Activated CD8-positive, alpha-beta memory T cell treated with anti-CD3 and anti-CD28 coated beads, Interleukin-2, amount 10 ng/mL, durations not matched to agents 7 days and 5 days (primary cell): ENCODE results near the gene FAM20C. TPM values are rescaled to one million over a fixed set of nuclear protein-coding genes. Genes with fewer than 3 reads are reported as not detected.

Experiments used
- ATAC-seq: fragments of 150-1000 bp; cut with Tn5 transposase; one replicate; pipeline ENCODE4 v1.10.0; 2021; ENCODE audit warnings: moderate library complexity
- CTCF ChIA-PET: fragments of 350-600 bp; sonication (Branson Sonifier 250); formaldehyde crosslinking; loops from one replicate; lab custom pipeline; 2021; ENCODE audit warnings: antibody characterized with exemption; lab: Charles Lee
- DNase-seq: peaks from one replicate; pipeline ENCODE4 v3.0.0-alpha.2; 2020
- H3K27ac Mint-ChIP-seq: one replicate; pipeline ENCODE4 v1.8.0; 2021; ENCODE audit warnings: mild to moderate bottlenecking, mixed read lengths
- H3K27me3 Mint-ChIP-seq: one replicate; pipeline ENCODE4 v1.8.0; 2021; ENCODE audit warnings: mixed read lengths
- H3K36me3 Mint-ChIP-seq: one replicate; pipeline ENCODE4 v1.8.0; 2021; ENCODE audit warnings: mild to moderate bottlenecking, mixed read lengths
- H3K4me1 Mint-ChIP-seq: one replicate; pipeline ENCODE4 v1.8.0; 2021; ENCODE audit warnings: mixed read lengths
- H3K4me3 Mint-ChIP-seq: one replicate; pipeline ENCODE4 v1.8.0; 2021; ENCODE audit warnings: mild to moderate bottlenecking, moderate library complexity, mixed read lengths
- H3K9me3 Mint-ChIP-seq: one replicate; pipeline ENCODE4 v1.8.0; 2022; ENCODE audit warnings: low read depth, mixed read lengths
- total RNA-seq, 2 experiments: library from RNA; stranded (reverse); gene quantifications; one replicate each; pipeline ENCODE4 v1.2.3, GENCODE V29; 2021

The FAM20C gene
- total RNA-seq, 2 experiments from 2014 or later: 0.45 to 0.73 TPM

GRCh38 chr7:302054-302992 lies 110.0 kb downstream of the FAM20C start:
- Mint-ChIP-seq H3K9me3 (peaks cover 8% of the 10 kb centered on the region), H3K27me3 (no peaks in the 10 kb centered on the region), H3K4me1 (no peaks in the 10 kb centered on the region), H3K27ac (no peak overlapping the region), H3K4me3 (no peak overlapping the region), H3K36me3 (no peaks in the 10 kb centered on the region)
- DNase-seq (no peak), ATAC-seq (no peak)
- CTCF ChIA-PET: no interaction called here

- Mint-ChIP-seq H3K27ac (no peak overlapping the region), H3K27me3 (no peaks in the 10 kb centered on the region), H3K36me3 (no peaks in the 10 kb centered on the region), H3K4me3 (no peak overlapping the region), H3K9me3 (peaks cover 8% of the 10 kb centered on the region), H3K4me1 (no peaks in the 10 kb centered on the region)
- DNase-seq: no peak
- ATAC-seq: no peak
- CTCF ChIA-PET: no interaction called here
Observed at GRCh38 chr7:303425-303824, 111.1 kb downstream of the FAM20C start.

- Mint-ChIP-seq H3K9me3 (peaks cover 8% of the 10 kb centered on the region), H3K4me1 (no peaks in the 10 kb centered on the region), H3K27me3 (no peaks in the 10 kb centered on the region), H3K4me3 (no peak overlapping the region), H3K27ac (no peak overlapping the region), H3K36me3 (no peaks in the 10 kb centered on the region)
- CTCF ChIA-PET: no interaction called here
- DNase-seq (no peak), ATAC-seq (no peak)
Observed at GRCh38 chr7:303884-304573, 111.7 kb downstream of the FAM20C start.

- H3K27me3 Mint-ChIP-seq: no peaks in the 10 kb centered on the region
- DNase-seq: no peak
- ATAC-seq: no peak
- no peak overlapping the region for H3K4me3 Mint-ChIP-seq
- no peak overlapping the region for H3K27ac Mint-ChIP-seq
- H3K4me1 Mint-ChIP-seq: no peaks in the 10 kb centered on the region
- CTCF ChIA-PET: no interaction called here
- H3K9me3 Mint-ChIP-seq: peaks cover 8% of the 10 kb centered on the region
- no peaks in the 10 kb centered on the region for H3K36me3 Mint-ChIP-seq
Observed at GRCh38 chr7:304574-305409, 112.4 kb downstream of the FAM20C start.

- no peak overlapping the region for H3K27ac Mint-ChIP-seq
- no peaks in the 10 kb centered on the region for H3K27me3 Mint-ChIP-seq
- H3K36me3 Mint-ChIP-seq: no peaks in the 10 kb centered on the region
- DNase-seq (no peak), ATAC-seq (no peak)
- peaks cover 8% of the 10 kb centered on the region for H3K9me3 Mint-ChIP-seq
- H3K4me1 Mint-ChIP-seq: no peaks in the 10 kb centered on the region
- CTCF ChIA-PET: no interaction called here
- no peak overlapping the region for H3K4me3 Mint-ChIP-seq
Observed at GRCh38 chr7:305410-306151, 113.2 kb downstream of the FAM20C start.

- peaks cover 6% of the 10 kb centered on the region for H3K9me3 Mint-ChIP-seq
- CTCF ChIA-PET: no interaction called here
- no peak overlapping the region for H3K27ac Mint-ChIP-seq
- no peaks in the 10 kb centered on the region for H3K4me1 Mint-ChIP-seq
- DNase-seq: no peak
- no peak for ATAC-seq
- H3K4me3 Mint-ChIP-seq: no peak overlapping the region
- H3K27me3 Mint-ChIP-seq: peaks cover 12% of the 10 kb centered on the region
- H3K36me3 Mint-ChIP-seq: no peaks in the 10 kb centered on the region
Observed at GRCh38 chr7:307970-308369, 115.6 kb downstream of the FAM20C start.

- CTCF ChIA-PET: no interaction called here
- Mint-ChIP-seq H3K27ac (no peak overlapping the region), H3K9me3 (peaks cover 1% of the 10 kb centered on the region), H3K27me3 (peaks cover 20% of the 10 kb centered on the region), H3K4me1 (no peaks in the 10 kb centered on the region), H3K36me3 (no peaks in the 10 kb centered on the region), H3K4me3 (no peak overlapping the region)
- DNase-seq: no peak
- ATAC-seq: no peak
Observed at GRCh38 chr7:309586-310228, 117.3 kb downstream of the FAM20C start.

Other genes starting within 250 kb of the FAM20C start
- gene FOXL3, start 97.6 kb downstream of the FAM20C start, total RNA-seq: not detected